Activated gamma-delta T cell treated with anti-CD3 and anti-CD28 coated beads, Interleukin-2, amount 50 U/mL, for 16 hours (primary cell): ENCODE measurements around the gene EIPR1.

Source experiments
- DNase-seq: peaks from one replicate; pipeline ENCODE4 v3.0.0-alpha.2; 2020; ENCODE audit warnings: low read depth

The EIPR1 gene

DNA sequence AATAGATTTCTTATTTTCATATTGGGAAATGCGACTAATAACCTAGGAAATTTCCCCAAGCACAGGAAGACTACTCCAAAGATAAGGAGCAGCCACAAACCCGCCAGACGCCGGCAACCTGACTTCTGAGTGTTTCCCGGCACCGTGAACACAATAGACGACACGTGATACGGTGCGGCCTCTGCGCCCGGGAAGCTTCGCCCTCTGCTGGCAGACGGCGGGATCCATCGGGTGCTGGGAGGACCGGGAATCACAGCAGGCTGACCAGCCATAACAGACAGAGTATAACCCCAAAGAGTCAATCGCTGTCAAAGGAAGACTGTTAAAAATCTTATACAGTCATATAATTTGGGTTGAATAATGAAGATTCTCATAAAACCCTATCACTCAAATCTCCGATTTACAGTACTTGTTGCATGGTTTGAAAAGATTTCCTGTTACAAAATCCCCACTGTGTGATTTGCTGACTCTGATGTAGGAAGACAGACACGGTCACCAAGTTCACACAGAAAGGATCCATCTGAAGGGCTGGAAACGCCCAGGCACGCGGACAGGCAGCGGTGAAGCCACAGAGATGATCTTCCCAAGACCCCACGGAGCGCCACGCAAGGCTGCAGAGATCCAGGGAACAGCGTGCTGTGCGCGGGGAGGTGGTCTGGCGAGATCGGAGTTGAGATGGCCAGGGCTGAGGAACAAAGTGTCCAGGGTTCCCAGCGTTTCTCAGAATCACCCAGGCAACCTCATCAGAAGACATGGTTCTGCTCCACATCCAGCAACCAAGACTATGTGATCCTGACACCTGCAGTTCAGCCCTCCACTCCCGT is 73.8 kb downstream of the EIPR1 start:
- DNase-seq, result peak; percentile 62

GRCh38 chr2:3302751-3303582 is 74.7 kb downstream of the EIPR1 start:
- no peak for DNase-seq

- no peak for DNase-seq
Observed at GRCh38 chr2:3302421-3302750, 75.2 kb downstream of the EIPR1 start.

DNA sequence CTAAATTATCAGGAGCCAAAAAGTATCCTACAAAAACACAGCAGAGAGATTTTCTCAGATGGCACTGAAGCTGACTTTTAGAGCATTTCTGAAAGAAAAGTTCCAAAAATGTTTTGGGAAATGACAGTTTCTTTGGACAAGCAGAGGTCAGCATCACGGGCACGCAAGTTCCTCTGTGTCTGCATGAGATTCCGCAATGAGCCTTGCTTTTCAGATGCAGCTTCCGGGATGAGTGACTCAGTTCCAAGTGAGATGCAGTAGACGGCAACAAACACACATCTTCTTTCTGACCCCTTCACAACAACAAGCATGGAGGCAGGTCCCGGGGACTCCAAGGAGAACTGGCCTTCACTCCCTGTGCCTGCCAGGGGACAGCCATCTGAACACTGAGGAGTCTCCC is 76.6 kb downstream of the EIPR1 start:
- no peak for DNase-seq

DNA sequence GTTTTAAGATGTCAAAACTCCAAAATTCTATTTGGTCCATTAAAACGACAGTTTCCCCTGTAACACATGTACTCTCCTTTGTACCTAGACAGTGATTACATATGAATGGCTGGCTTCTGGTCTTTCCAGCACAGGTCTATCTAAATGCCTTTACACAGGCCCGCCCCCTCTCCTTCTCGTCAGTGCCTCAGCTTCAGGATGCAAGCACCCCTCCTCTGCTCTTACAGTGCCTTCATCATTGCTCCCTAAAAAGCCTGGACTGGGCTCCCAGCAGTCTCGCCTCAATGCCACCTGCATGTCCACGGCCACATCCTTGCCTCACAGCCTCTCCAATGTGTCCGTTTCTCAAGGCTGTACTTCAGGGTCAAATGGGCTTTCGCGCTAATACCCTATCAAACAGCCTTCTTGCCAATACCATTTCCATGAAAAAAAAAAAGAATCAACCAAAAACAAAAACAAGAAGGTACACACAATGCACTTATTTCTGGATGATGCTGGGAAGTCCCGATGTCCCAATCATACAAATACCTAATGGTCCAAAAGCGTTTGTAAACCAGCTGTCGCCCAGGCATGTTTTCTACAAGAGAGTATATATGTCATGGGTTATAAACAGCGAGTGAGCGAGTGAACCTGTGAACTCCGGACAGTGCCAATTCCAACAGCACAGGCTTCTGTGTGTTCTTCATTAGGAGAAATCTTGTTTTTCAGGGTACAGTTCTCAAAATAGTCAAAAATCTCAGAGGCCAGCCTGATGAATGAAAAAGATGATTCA is 77.2 kb downstream of the EIPR1 start:
- no peak for DNase-seq

DNA sequence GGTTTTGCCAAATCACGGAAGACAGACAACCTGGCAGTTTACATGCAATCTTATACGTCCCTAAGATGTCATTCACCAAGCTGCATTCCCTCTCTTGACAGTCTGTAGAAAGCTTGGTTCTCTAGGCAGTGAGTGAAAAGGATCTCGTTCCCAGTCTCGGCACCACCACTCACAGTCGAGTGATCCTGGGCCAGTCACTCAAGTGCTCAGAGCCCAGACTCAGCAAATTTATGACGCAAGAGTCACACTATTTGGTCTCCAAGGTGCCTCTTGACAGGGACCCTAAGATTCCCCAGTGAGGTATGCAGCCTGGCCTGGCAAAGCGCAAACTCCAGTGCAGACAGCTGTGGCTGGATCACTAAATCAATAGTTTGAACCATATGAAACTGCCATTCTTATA is 77.9 kb downstream of the EIPR1 start:
- no peak for DNase-seq

DNA sequence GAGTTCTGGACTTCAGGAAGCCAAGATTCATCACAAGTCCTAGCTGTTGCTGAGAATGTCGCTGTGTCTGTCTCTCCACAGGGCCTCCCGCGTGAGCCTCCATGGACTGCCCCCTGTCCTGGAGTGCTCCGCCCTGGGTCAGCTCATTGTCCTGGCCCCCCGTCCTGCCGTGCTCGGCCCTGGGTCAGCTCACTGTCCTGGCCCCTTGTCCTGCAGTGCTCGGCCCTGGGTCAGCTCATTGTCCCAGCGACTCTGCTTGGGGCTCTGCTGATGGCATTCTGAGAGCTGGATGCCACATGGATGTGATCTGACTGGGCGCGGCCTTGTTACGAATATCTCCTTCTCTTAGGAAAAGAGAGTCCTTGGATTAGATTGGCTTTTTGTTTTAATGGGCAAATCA is 78.5 kb downstream of the EIPR1 start:
- no peak for DNase-seq

GRCh38 chr2:3298191-3298590 is 79.4 kb downstream of the EIPR1 start:
- no peak for DNase-seq

DNA sequence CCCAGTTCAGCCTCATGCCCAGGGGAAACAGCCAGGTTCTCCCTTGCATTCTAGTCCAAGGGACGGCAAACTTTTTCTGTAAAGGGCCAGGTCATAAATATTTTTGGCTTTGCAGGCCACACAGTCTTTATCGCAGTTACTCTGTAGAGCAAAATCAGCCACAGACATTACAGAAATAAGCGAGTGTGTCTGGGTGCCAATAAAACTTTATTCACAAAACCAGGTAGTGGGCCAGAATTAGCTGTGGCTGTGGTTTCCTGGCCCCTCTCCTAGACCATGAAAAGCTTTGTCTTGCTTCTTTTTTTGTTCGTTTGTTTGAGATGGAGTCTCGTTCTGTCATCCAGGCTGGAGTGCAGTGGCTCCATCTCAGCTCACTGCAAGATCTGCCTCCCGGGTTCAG is 80.1 kb downstream of the EIPR1 start:
- DNase-seq, result no peak

DNA sequence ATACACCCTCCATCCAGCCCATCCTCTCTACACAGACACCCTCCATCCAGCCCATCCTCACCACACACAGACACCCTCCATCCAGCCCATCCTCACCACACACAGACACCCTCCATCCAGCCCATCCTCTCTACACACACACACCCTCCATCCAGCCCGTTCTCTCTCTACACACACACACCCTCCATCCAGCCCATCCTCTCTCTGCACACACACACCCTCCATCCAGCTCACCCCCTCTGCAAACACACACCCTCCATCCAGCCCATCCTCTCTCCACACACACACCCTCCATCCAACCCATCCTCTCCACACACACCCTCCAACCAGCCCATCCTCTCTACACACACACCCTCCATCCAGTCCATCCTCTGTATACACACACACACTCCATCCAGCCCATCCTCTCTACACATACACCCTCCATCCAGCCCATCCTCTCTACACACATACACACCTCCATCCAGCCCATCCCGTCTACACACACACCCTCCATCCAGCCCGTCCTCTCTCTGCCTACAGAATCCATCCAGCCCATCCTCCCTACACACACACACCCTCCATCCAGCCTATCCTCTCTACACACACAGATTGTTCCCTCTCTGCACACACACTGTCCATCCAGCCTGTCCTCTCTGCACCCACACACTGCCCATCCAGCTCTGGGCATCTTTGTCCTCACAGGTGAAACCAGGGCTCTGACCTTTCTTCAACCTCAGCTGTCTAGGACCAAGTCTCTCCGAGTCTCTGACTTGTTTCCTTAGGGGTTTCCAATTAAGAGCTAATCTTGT is 81.2 kb downstream of the EIPR1 start:
- DNase-seq, result no peak

GRCh38 chr2:3294493-3294892 is 83.1 kb downstream of the EIPR1 start:
- DNase-seq, result no peak

- DNase-seq, result no peak
Observed at GRCh38 chr2:3294069-3294468, 83.5 kb downstream of the EIPR1 start.

GRCh38 chr2:3293221-3293620 is 84.4 kb downstream of the EIPR1 start:
- no peak for DNase-seq

GRCh38 chr2:3292416-3292815 is 85.2 kb downstream of the EIPR1 start:
- no peak for DNase-seq

DNA sequence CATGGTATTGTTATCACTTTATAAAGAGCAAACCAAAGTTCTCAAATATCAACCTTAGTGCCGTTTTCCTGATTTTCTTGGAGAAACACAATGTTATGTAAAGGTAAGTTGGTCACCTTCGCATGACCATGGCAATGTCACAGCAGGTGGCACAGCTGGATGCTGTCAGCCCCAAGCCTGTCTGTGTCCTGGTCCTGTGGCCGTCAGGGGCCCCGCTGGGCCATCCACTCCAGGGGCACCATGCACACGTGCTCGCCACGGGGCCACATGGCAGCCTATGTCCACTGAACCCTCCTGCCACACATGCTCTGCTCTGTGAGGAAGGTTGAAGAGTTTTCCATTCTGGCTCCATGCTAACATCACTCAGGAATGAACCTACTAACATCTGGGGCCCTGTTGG is 85.9 kb downstream of the EIPR1 start:
- no peak for DNase-seq

DNA sequence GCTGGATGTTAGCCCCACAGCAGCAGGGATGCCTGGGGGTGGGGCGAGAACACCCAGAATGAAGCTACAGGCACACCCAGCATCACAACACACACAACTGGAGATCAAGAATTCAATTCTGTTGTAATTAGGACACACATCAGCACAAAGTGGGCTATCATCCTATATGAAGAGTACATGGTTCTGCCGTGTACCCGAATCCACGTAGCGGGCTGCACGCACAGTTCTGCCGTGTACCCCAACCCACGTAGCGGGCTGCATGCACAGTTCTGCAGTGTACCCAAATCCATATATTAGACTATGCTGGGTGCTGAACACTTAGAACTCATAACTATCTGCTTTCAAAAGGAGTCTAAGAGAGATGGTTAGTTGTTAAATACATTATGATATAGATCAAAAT is 86.5 kb downstream of the EIPR1 start:
- DNase-seq, result no peak

GRCh38 chr2:3290655-3291054 is 87.0 kb downstream of the EIPR1 start:
- DNase-seq, result no peak

DNA sequence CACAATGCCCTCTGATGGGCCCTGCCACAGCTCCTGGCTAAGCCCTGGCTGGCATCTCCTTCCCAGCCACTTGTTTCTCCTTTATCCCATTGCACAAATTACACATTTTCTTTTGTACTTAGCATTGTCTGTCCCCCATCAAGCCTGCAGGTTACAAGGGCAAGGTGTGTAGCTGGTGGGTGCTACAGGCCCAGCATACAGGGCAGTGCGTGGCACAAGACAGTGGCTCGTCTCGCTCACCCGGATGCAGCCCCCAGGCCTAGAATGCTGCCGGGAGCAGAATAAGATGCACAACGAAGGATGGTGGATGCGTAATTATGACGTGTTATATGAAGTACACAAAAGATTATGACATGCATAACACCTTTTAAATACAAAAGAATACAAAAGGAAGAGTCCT is 87.6 kb downstream of the EIPR1 start:
- no peak for DNase-seq

GRCh38 chr2:3289526-3289925 is 88.1 kb downstream of the EIPR1 start:
- DNase-seq, result no peak

DNA sequence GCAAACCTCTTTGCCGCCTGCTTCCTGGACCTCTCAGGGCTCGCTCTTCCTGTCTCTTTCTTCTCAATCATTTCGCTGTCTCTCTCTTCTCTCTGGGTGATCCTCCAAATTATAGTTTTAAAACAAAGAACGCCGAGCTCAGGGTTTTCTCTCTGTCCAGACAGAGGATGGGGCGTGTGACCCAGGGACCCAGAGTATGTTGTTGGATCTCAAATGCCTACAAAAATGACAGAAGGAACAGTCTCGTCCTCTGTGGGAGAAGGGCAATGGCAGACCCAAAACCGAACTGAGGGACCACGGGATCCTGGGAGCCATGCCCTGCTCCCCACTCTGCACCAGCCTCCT is 88.5 kb downstream of the EIPR1 start:
- DNase-seq, result no peak

DNA sequence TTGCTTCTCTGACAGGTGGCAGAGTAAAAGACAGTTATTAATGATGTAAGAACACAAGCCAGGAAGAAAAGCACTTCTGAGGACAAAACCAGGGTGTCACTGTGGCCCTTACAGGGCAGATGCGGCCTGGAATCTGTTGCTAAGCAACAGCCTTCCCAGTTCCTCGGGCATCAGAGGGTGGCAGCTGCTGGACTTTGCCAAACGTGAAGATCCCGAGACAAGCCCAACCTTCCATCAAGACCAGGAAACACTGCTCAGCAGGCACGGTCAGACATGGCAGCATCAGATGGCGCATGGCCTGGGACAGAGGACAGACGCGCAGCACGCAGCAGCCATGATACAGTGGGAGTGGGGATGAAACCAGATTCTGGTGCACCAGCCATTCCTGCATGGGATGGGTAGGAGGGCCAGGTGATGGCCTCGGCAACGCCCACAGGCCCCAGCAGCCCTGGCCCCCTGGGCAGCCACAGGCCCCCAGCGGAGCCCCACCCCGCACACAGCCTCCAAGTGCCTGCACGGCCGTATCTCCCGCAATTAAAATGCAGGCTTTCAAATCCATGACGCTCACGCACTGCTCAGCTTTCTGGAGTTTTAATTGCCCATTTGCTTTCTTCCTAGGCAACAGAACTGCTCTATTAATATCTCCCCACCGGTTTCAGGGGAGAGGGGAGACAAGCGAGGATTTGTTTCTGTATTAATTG is 89.0 kb downstream of the EIPR1 start:
- no peak for DNase-seq

DNA sequence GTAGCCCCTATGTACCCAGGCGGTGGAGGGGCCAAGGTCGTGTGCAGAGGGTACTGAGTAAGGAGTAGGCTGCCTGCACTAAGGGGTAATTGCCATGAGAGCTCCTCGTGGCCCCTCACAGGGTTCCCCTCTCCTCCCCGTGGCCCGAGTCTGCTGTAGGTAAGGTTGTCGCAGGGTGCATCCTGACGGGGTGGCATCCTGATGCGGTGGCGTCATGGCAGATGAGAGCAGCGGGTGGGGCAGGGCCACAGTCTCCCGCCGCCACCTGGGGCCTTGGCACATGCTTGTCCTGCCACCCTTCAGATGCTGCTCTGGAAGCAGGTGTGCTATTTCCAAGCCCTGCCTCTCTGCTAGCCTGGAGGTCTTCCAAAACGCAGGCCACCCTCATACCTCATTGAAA is 89.7 kb downstream of the EIPR1 start:
- DNase-seq, result no peak
